ENCODE results near the gene HCN1. TPM values are rescaled to one million over a fixed set of nuclear protein-coding genes. Genes with fewer than 3 reads are reported as not detected.

Gene HCN1
- total RNA-seq, 1 experiment from 2014 or later = not detected

- Histone ChIP-seq H3K4me3 (ENCODE audit: low read length) (no peak overlapping the region), H3K9ac (ENCODE audit: low read length) (no peak overlapping the region), H3K27me3 (ENCODE audit: low read length) (no peaks in the 10 kb centered on the region), H2AFZ (ENCODE audit: low read length) (no peak overlapping the region), H3K36me3 (ENCODE audit: insufficient read depth, low read length) (no peaks in the 10 kb centered on the region), H3K9me2 (replicated peaks; ENCODE audit: insufficient read depth, low read length) (no peaks in the 10 kb centered on the region), H3K4me2 (ENCODE audit: low read depth, low read length, poor library complexity, severe bottlenecking) (no peak overlapping the region), H4K20me1 (ENCODE audit: insufficient read depth, low read depth, low read length) (no peaks in the 10 kb centered on the region), H3K27ac (ENCODE audit: low read length) (no peak overlapping the region), H3K4me1 (ENCODE audit: low read length) (no peaks in the 10 kb centered on the region), H3K79me2 (ENCODE audit: low read length) (no peaks in the 10 kb centered on the region), H3K9me3 (ENCODE audit: low read length) (peaks cover 13% of the 10 kb centered on the region; the same call in 1 of the 2 replicates)
- no peak for DNase-seq
These were observed 53.1 kb downstream of the HCN1 start for GRCh38 chr5:45643056-45643455.

GRCh38 chr5:45642370-45642769, 53.8 kb downstream of the HCN1 start:
- H3K4me1 ChIP-seq (ENCODE audit: low read length) = no peaks in the 10 kb centered on the region
- no peak overlapping the region for H3K9ac ChIP-seq (ENCODE audit: low read length)
- no peak overlapping the region for H3K27ac ChIP-seq (ENCODE audit: low read length)
- H3K36me3 ChIP-seq (ENCODE audit: insufficient read depth, low read length) = no peaks in the 10 kb centered on the region
- no peaks in the 10 kb centered on the region for H3K9me2 ChIP-seq (replicated peaks; ENCODE audit: insufficient read depth, low read length)
- H4K20me1 ChIP-seq (ENCODE audit: insufficient read depth, low read depth, low read length) = no peaks in the 10 kb centered on the region
- H3K79me2 ChIP-seq (ENCODE audit: low read length) = no peaks in the 10 kb centered on the region
- DNase-seq = no peak
- H3K27me3 ChIP-seq (ENCODE audit: low read length) = no peaks in the 10 kb centered on the region
- no peak overlapping the region for H3K4me2 ChIP-seq (ENCODE audit: low read depth, low read length, poor library complexity, severe bottlenecking)
- peaks cover 7% of the 10 kb centered on the region; the same call in 1 of the 2 replicates for H3K9me3 ChIP-seq (ENCODE audit: low read length)
- no peak overlapping the region for H2AFZ ChIP-seq (ENCODE audit: low read length)
- no peak overlapping the region for H3K4me3 ChIP-seq (ENCODE audit: low read length)

GRCh38 chr5:45639040-45639439, 57.1 kb downstream of the HCN1 start:
- Histone ChIP-seq H2AFZ (ENCODE audit: low read length) (no peak overlapping the region), H3K27me3 (ENCODE audit: low read length) (no peaks in the 10 kb centered on the region), H3K27ac (ENCODE audit: low read length) (no peak overlapping the region), H3K4me3 (ENCODE audit: low read length) (no peak overlapping the region), H3K4me2 (ENCODE audit: low read depth, low read length, poor library complexity, severe bottlenecking) (no peak overlapping the region), H3K9me3 (ENCODE audit: low read length) (peaks cover 6% of the 10 kb centered on the region; the same call in 1 of the 2 replicates), H4K20me1 (ENCODE audit: insufficient read depth, low read depth, low read length) (no peaks in the 10 kb centered on the region), H3K4me1 (ENCODE audit: low read length) (no peaks in the 10 kb centered on the region), H3K9me2 (replicated peaks; ENCODE audit: insufficient read depth, low read length) (no peaks in the 10 kb centered on the region), H3K79me2 (ENCODE audit: low read length) (no peaks in the 10 kb centered on the region), H3K9ac (ENCODE audit: low read length) (no peak overlapping the region), H3K36me3 (ENCODE audit: insufficient read depth, low read length) (no peaks in the 10 kb centered on the region)
- DNase-seq = peak; percentile 55

- no peaks in the 10 kb centered on the region for H3K9me2 ChIP-seq (replicated peaks; ENCODE audit: insufficient read depth, low read length)
- no peak overlapping the region for H3K9ac ChIP-seq (ENCODE audit: low read length)
- H3K79me2 ChIP-seq (ENCODE audit: low read length) = no peaks in the 10 kb centered on the region
- H3K4me2 ChIP-seq (ENCODE audit: low read depth, low read length, poor library complexity, severe bottlenecking) = no peak overlapping the region
- no peaks in the 10 kb centered on the region for H3K36me3 ChIP-seq (ENCODE audit: insufficient read depth, low read length)
- no peaks in the 10 kb centered on the region for H3K4me1 ChIP-seq (ENCODE audit: low read length)
- no peak overlapping the region for H3K27ac ChIP-seq (ENCODE audit: low read length)
- H2AFZ ChIP-seq (ENCODE audit: low read length) = no peak overlapping the region
- no peaks in the 10 kb centered on the region for H3K27me3 ChIP-seq (ENCODE audit: low read length)
- H3K9me3 ChIP-seq (ENCODE audit: low read length) = peaks cover 30% of the 10 kb centered on the region
- no peak overlapping the region for H3K4me3 ChIP-seq (ENCODE audit: low read length)
- DNase-seq = no peak
- no peaks in the 10 kb centered on the region for H4K20me1 ChIP-seq (ENCODE audit: insufficient read depth, low read depth, low read length)
These were observed 69.0 kb downstream of the HCN1 start for GRCh38 chr5:45627076-45627656.

GRCh38 chr5:45623832-45624231, 72.3 kb downstream of the HCN1 start:
- Histone ChIP-seq H3K4me2 (ENCODE audit: low read depth, low read length, poor library complexity, severe bottlenecking) (no peak overlapping the region), H2AFZ (ENCODE audit: low read length) (no peak overlapping the region), H3K9ac (ENCODE audit: low read length) (no peak overlapping the region), H4K20me1 (ENCODE audit: insufficient read depth, low read depth, low read length) (no peaks in the 10 kb centered on the region), H3K79me2 (ENCODE audit: low read length) (no peaks in the 10 kb centered on the region), H3K4me1 (ENCODE audit: low read length) (no peaks in the 10 kb centered on the region), H3K4me3 (ENCODE audit: low read length) (no peak overlapping the region), H3K9me3 (ENCODE audit: low read length) (peaks cover 26% of the 10 kb centered on the region), H3K36me3 (ENCODE audit: insufficient read depth, low read length) (no peaks in the 10 kb centered on the region), H3K27me3 (ENCODE audit: low read length) (no peaks in the 10 kb centered on the region), H3K9me2 (replicated peaks; ENCODE audit: insufficient read depth, low read length) (no peaks in the 10 kb centered on the region), H3K27ac (ENCODE audit: low read length) (no peak overlapping the region)
- no peak for DNase-seq

- Histone ChIP-seq H3K4me1 (ENCODE audit: low read length) (no peaks in the 10 kb centered on the region), H3K27me3 (ENCODE audit: low read length) (no peaks in the 10 kb centered on the region), H3K9me2 (replicated peaks; ENCODE audit: insufficient read depth, low read length) (no peaks in the 10 kb centered on the region), H3K9me3 (ENCODE audit: low read length) (peaks cover 26% of the 10 kb centered on the region), H4K20me1 (ENCODE audit: insufficient read depth, low read depth, low read length) (no peaks in the 10 kb centered on the region), H3K36me3 (ENCODE audit: insufficient read depth, low read length) (no peaks in the 10 kb centered on the region), H3K9ac (ENCODE audit: low read length) (no peak overlapping the region), H3K27ac (ENCODE audit: low read length) (no peak overlapping the region), H2AFZ (ENCODE audit: low read length) (no peak overlapping the region), H3K4me3 (ENCODE audit: low read length) (no peak overlapping the region), H3K79me2 (ENCODE audit: low read length) (no peaks in the 10 kb centered on the region), H3K4me2 (ENCODE audit: low read depth, low read length, poor library complexity, severe bottlenecking) (no peak overlapping the region)
- no peak for DNase-seq
These were observed 73.8 kb downstream of the HCN1 start for GRCh38 chr5:45622365-45622764.

- Histone ChIP-seq H3K9me3 (ENCODE audit: low read length) (peaks cover 23% of the 10 kb centered on the region), H3K4me3 (ENCODE audit: low read length) (no peak overlapping the region), H3K36me3 (ENCODE audit: insufficient read depth, low read length) (no peaks in the 10 kb centered on the region), H3K27me3 (ENCODE audit: low read length) (no peaks in the 10 kb centered on the region), H3K4me2 (ENCODE audit: low read depth, low read length, poor library complexity, severe bottlenecking) (no peak overlapping the region), H4K20me1 (ENCODE audit: insufficient read depth, low read depth, low read length) (no peaks in the 10 kb centered on the region), H3K27ac (ENCODE audit: low read length) (no peak overlapping the region), H3K9ac (ENCODE audit: low read length) (no peak overlapping the region), H3K4me1 (ENCODE audit: low read length) (no peaks in the 10 kb centered on the region), H3K9me2 (replicated peaks; ENCODE audit: insufficient read depth, low read length) (no peaks in the 10 kb centered on the region), H3K79me2 (ENCODE audit: low read length) (no peaks in the 10 kb centered on the region), H2AFZ (ENCODE audit: low read length) (no peak overlapping the region)
- no peak for DNase-seq
These were observed 78.2 kb downstream of the HCN1 start for GRCh38 chr5:45617859-45618416.

- H3K79me2 ChIP-seq (ENCODE audit: low read length) = no peaks in the 10 kb centered on the region
- H3K36me3 ChIP-seq (ENCODE audit: insufficient read depth, low read length) = no peaks in the 10 kb centered on the region
- H3K4me2 ChIP-seq (ENCODE audit: low read depth, low read length, poor library complexity, severe bottlenecking) = no peak overlapping the region
- DNase-seq = no peak
- H2AFZ ChIP-seq (ENCODE audit: low read length) = no peak overlapping the region
- H3K9me2 ChIP-seq (replicated peaks; ENCODE audit: insufficient read depth, low read length) = no peaks in the 10 kb centered on the region
- no peaks in the 10 kb centered on the region for H3K4me1 ChIP-seq (ENCODE audit: low read length)
- H3K9me3 ChIP-seq (ENCODE audit: low read length) = peaks cover 39% of the 10 kb centered on the region; the same call in 1 of the 2 replicates
- H3K4me3 ChIP-seq (ENCODE audit: low read length) = no peak overlapping the region
- no peaks in the 10 kb centered on the region for H3K27me3 ChIP-seq (ENCODE audit: low read length)
- H3K9ac ChIP-seq (ENCODE audit: low read length) = no peak overlapping the region
- no peaks in the 10 kb centered on the region for H4K20me1 ChIP-seq (ENCODE audit: insufficient read depth, low read depth, low read length)
- no peak overlapping the region for H3K27ac ChIP-seq (ENCODE audit: low read length)
These were observed 86.5 kb downstream of the HCN1 start for GRCh38 chr5:45609661-45610060.

Data from Karpas-422 (cell line).